IPS DF 6.9 (cell line): Measurements from ENCODE around the gene TRABD2B.

Experiments
- DNase-seq: peaks from one replicate; pipeline ENCODE4 v3.0.0-alpha.2; 2013; ENCODE audit warnings: low read depth, low spot score
- H3K27ac ChIP-seq: one replicate; pipeline ENCODE4 v1.5.1; 2013; ENCODE audit warnings: low read length, control low read depth
- H3K27me3 ChIP-seq: 2 replicates; pipeline ENCODE4 v1.6.1; 2013; ENCODE audit warnings: mild to moderate bottlenecking, low read length; ENCODE audit not compliant: control insufficient read depth, insufficient read depth
- H3K36me3 ChIP-seq: 2 replicates; pipeline ENCODE4 v1.6.1; 2013; ENCODE audit warnings: low read length; ENCODE audit not compliant: control insufficient read depth, insufficient read depth
- H3K4me1 ChIP-seq: 2 replicates; pipeline ENCODE4 v1.6.1; 2013; ENCODE audit warnings: low read length; ENCODE audit not compliant: control insufficient read depth, insufficient read depth
- H3K4me3 ChIP-seq: 2 replicates; pipeline ENCODE4 v1.5.1; 2013; ENCODE audit warnings: mild to moderate bottlenecking, low read length
- H3K9me3 ChIP-seq: 2 replicates; pipeline ENCODE4 v1.6.1; 2013; ENCODE audit warnings: low read length, inconsistent platforms; ENCODE audit not compliant: control insufficient read depth, insufficient read depth
- WGBS: extraction: QIAGEN DNeasy Blood & Tissue Kit; methylation state at CpG from one replicate; pipeline ENCODE4 v1.1.7; 2013; ENCODE audit warnings: mixed read lengths, missing lambda C conversion rate; ENCODE audit not compliant: insufficient read length, insufficient coverage; 5-methylcytosine and 5-hydroxymethylcytosine counted together

Gene TRABD2B

DNA sequence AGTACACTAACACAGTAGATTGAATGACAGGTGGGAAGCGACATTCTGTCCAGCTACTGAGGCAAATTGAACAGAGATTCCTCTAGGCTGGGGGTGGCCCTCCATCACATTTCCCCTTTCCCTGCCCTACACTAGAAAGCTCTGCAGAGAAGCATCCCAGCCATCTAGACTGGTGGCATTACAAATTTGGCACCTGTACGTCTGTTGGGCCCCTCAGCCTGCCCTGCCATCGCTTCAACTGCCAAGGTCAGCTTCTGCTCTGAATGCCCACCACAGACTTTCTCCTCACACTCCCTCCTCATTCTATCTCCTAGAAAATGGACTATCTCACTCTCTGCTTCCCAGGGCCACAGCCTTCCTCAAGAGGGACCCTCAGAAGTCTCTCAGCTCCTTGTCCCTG is 16.7 kb downstream of the TRABD2B start:
- Histone ChIP-seq H3K4me1 (peaks cover 11% of the 10 kb centered on the region), H3K9me3 (no peaks in the 10 kb centered on the region), H3K27me3 (no peaks in the 10 kb centered on the region), H3K36me3 (no peaks in the 10 kb centered on the region), H3K27ac (no peak overlapping the region), H3K4me3 (no peak overlapping the region)
- no CpG with 5 or more reads among the region's 3 CpGs for WGBS
- no peak for DNase-seq

- Histone ChIP-seq H3K4me1 (peaks cover 10% of the 10 kb centered on the region), H3K36me3 (no peaks in the 10 kb centered on the region), H3K9me3 (no peaks in the 10 kb centered on the region), H3K27ac (no peak overlapping the region), H3K27me3 (no peaks in the 10 kb centered on the region), H3K4me3 (no peak overlapping the region)
- DNase-seq: no peak
- no CpG with 5 or more reads among the region's 3 CpGs for WGBS
These were observed 17.5 kb downstream of the TRABD2B start for GRCh38 chr1:47979724-47980123.

DNA sequence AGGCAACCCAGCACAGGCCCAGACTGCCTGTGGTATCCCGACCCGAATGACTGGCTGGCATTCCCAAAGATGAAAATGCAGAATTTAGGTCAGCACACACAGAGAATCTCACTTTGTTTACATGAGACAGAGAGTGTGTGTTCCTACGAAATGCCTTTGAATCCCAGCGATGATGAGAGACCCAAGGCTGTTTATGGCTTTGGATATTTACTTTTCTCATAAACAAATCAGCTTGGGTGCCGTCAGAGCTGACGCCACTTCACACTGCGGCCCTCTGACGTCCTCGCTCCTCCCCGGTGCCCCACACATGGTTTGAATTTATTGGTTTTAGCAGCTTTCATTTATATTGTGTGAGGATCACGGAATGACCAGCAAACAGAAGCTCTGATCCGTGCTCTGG is 18.7 kb downstream of the TRABD2B start:
- Histone ChIP-seq H3K9me3 (no peaks in the 10 kb centered on the region), H3K27me3 (no peaks in the 10 kb centered on the region), H3K27ac (no peak overlapping the region), H3K4me1 (peaks cover 5% of the 10 kb centered on the region; the same call in 1 of the 2 replicates), H3K4me3 (no peak overlapping the region), H3K36me3 (no peaks in the 10 kb centered on the region)
- WGBS: no CpG with 5 or more reads among the region's 12 CpGs
- no peak for DNase-seq

GRCh38 chr1:47976728-47977127 is 20.5 kb downstream of the TRABD2B start:
- no CpG with 5 or more reads among the region's 2 CpGs for WGBS
- no peak for DNase-seq
- Histone ChIP-seq H3K36me3 (no peaks in the 10 kb centered on the region), H3K9me3 (no peaks in the 10 kb centered on the region), H3K27me3 (no peaks in the 10 kb centered on the region), H3K4me1 (0 out of 2 replicates have a peak, but pooled peaks cover 3% of the 10 kb centered on the region), H3K4me3 (no peak overlapping the region), H3K27ac (no peak overlapping the region)

DNA sequence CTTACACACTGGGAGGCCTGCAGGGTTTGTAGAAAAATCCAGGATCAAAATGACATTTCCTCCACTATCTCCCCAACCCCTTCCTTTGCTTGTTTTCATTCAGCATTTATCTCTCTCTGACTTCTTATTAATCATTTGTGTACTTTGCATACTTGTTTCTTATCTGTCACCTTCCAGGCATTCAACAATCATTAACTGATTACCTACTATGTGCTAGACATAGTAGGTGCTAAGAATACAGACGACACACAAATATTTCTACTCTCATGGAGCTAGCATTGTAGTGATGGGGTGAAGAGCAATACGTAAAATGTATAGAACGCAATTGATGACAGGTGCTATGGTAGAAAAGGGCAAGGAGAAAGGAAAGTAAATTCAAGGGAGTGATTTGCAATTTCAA is 20.9 kb downstream of the TRABD2B start:
- H3K9me3 ChIP-seq: no peaks in the 10 kb centered on the region
- WGBS: no CpG with 5 or more reads among the region's 3 CpGs
- no peaks in the 10 kb centered on the region for H3K27me3 ChIP-seq
- H3K4me1 ChIP-seq: 0 out of 2 replicates have a peak, but pooled peaks cover 3% of the 10 kb centered on the region
- H3K4me3 ChIP-seq: no peak overlapping the region
- DNase-seq: no peak
- H3K27ac ChIP-seq: no peak overlapping the region
- no peaks in the 10 kb centered on the region for H3K36me3 ChIP-seq

DNA sequence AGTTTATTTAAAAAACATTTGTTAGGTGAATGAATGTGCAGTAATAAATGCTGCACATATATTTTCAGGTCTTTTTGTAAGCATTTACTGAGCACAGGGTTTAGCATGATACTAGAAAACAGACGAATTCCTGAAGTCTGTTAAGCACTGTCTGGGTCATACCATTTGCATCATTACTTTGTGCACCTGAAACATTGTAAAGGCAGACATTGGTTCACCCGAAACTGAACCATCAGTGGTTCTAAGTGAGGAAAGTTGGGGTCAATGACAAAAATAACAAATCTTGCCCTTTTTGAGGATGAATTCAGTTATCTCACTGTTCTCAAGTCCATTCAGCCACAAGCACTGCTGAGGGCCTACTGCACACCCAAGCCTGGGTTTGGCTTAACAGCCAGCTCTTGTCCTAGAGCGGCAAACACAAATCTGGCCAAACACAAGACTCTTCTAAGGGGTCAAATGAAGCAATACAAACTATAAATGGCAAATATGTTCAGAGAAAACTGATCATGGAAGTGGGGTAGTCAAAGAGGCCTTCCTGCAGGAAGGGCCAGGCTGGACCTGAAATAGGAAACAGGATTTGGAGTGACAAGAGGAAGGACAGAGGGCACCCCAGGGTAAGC is 21.8 kb downstream of the TRABD2B start:
- no peak for DNase-seq
- no peaks in the 10 kb centered on the region for H3K27me3 ChIP-seq
- 0 out of 2 replicates have a peak, but pooled peaks cover 3% of the 10 kb centered on the region for H3K4me1 ChIP-seq
- no CpG with 5 or more reads among the region's 3 CpGs for WGBS
- H3K4me3 ChIP-seq: no peak overlapping the region
- no peak overlapping the region for H3K27ac ChIP-seq
- no peaks in the 10 kb centered on the region for H3K9me3 ChIP-seq
- H3K36me3 ChIP-seq: no peaks in the 10 kb centered on the region

GRCh38 chr1:47972864-47973432 is 24.2 kb downstream of the TRABD2B start:
- WGBS: no CpG with 5 or more reads among the region's 4 CpGs
- H3K4me3 ChIP-seq: no peak overlapping the region
- no peaks in the 10 kb centered on the region for H3K4me1 ChIP-seq
- no peaks in the 10 kb centered on the region for H3K36me3 ChIP-seq
- no peak for DNase-seq
- no peaks in the 10 kb centered on the region for H3K9me3 ChIP-seq
- no peak overlapping the region for H3K27ac ChIP-seq
- no peaks in the 10 kb centered on the region for H3K27me3 ChIP-seq

GRCh38 chr1:47971385-47972160 is 25.6 kb downstream of the TRABD2B start:
- Histone ChIP-seq H3K36me3 (no peaks in the 10 kb centered on the region), H3K4me3 (no peak overlapping the region), H3K27ac (no peak overlapping the region), H3K27me3 (no peaks in the 10 kb centered on the region), H3K9me3 (no peaks in the 10 kb centered on the region), H3K4me1 (no peaks in the 10 kb centered on the region)
- DNase-seq: no peak
- WGBS: no CpG with 5 or more reads among the region's 2 CpGs

GRCh38 chr1:47970882-47971281 is 26.3 kb downstream of the TRABD2B start:
- WGBS: no CpG with 5 or more reads among the region's 3 CpGs
- no peaks in the 10 kb centered on the region for H3K36me3 ChIP-seq
- no peaks in the 10 kb centered on the region for H3K27me3 ChIP-seq

GRCh38 chr1:47969478-47969877 is 27.7 kb downstream of the TRABD2B start:
- no peak for DNase-seq
- no peak overlapping the region for H3K4me3 ChIP-seq
- no CpG with 5 or more reads among the region's 3 CpGs for WGBS

More at GRCh38 chr1:47970882-47971281, 26.3 kb downstream of the TRABD2B start:
- H3K9me3 ChIP-seq: no peaks in the 10 kb centered on the region
- no peak overlapping the region for H3K4me3 ChIP-seq
- DNase-seq: no peak
- no peak overlapping the region for H3K27ac ChIP-seq
- no peaks in the 10 kb centered on the region for H3K4me1 ChIP-seq

More at GRCh38 chr1:47969478-47969877, 27.7 kb downstream of the TRABD2B start:
- H3K36me3 ChIP-seq: no peaks in the 10 kb centered on the region
- no peaks in the 10 kb centered on the region for H3K9me3 ChIP-seq
- H3K27me3 ChIP-seq: no peaks in the 10 kb centered on the region
- no peaks in the 10 kb centered on the region for H3K4me1 ChIP-seq
- no peak overlapping the region for H3K27ac ChIP-seq
